HG03460 (cell line): ENCODE measurements around the gene BAIAP3.

Experiments
- ATAC-seq: cut with Tn5 transposase; IDR thresholded peaks from one replicate; pipeline ENCODE4 v1.9.1; 2021; ENCODE audit not compliant: unreplicated experiment

The BAIAP3 gene

DNA sequence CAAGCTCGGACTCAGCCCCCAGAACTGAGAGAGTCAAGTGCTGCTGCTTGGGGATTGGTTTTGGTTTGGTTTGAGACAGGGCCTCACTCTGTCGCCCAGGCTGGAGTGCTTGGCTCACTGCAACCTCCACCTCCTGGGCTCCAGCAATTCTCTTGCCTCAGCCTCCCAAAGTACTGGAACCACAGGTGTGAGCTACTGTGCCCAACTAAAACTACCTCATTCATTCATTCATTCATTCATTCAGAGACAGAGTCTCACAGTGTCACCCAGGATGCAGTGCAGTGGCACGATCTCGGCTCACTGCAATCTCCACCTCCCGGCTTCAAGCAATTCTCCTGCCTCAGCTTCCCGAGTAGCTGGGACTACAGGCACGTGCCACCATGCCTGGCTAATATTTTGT lies 56.3 kb downstream of the BAIAP3 start:
- no peak for ATAC-seq

DNA sequence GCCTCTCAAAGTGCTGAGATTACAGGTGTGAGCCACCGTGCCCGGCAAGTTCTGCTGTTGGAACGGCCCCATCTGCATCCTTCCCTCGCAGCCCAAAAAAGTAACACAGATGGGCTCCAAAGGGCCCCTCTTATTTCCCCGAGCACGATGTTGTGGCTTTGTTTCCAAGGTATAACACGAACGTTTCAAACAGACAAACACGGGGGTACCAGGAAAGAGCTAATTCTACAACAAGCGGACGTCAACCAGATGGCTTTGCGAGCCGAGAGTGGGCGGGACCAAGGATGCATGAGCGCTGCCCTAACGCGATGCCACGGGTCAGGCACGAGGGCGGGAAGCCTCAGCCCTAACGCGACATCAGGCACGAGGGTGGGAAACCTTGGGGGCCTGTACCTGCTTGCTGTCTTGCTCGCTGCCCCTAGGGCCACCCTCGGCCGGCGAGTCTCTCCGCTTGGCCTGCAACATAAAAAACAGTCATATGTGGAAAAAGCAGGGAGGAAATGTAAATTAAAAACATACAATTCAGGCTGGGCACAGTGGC lies 56.9 kb downstream of the BAIAP3 start:
- ATAC-seq = no peak

DNA sequence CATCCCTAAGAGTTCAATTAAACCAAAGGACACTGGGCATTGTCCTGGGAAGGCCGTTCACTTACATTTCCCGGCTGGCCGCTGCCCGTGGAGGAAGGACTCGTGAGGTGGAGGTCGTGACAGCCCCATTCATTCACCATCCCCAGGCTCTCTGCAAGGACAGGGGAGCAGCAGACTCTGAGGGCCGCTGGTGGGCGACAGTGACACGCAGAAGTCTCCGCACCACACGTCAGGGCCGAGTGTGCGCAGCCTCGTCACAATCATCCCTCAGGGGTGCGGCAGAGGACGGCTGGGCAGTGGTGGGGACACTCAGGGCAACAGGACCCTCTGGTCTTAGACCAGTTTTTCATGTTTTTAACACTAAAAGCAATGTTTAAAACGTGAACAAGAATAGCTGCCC lies 59.4 kb downstream of the BAIAP3 start:
- no peak for ATAC-seq

DNA sequence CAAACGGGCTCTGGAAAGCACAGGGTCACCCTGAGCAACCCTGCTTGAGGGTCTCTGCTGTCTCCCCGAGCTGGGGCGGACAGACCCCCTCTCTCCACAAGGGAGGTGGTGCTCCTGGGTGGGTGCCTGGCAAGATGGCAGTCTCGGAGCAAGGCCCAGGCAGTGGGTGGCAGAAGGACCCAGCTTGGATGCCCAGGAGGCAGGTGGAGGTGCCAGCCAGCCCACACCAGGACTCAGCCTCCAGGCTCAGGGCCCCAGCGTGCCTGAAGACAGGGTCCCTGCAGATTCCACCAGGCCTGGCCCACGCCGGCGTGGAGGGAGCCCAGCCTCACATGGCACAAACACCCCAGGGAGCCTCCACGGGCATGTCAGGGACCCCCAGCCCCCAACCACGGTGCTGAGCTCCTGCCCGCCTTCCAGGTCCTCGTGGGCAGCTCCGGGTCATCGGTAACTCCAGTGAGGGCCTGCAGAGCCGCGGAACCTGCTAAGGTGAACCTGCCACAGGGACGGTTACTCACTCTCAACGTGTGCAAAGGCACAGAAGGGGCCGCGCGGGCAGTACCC lies 60.2 kb downstream of the BAIAP3 start:
- ATAC-seq = no peak

DNA sequence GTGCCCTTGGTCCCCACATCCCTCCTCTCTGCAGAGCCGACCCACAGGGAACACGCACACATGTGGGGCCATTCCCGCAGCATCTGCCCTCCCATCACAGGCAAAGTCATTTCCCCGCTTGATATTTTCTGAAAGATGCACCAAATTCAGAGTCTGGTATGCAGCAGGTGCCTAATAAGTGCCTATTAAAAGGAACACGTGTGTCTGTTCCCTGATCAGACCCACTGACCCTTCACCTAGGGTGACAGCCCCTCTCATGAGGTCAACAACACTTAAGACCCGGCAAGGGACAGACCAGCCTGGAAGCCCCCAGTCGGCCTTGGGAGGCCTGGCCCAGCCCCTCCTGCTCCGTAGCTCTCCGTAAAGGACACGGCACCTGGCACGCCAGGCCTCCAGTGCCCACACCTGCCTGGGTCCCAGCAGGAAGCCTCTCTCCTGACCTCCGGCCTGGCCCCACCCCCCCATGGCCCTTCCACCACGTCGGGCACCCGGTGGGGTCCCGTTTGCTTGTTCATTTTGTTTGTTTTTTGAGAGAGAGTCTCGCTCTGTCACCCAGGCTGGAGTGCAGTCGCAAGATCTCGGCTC lies 61.0 kb downstream of the BAIAP3 start:
- ATAC-seq = no peak

DNA sequence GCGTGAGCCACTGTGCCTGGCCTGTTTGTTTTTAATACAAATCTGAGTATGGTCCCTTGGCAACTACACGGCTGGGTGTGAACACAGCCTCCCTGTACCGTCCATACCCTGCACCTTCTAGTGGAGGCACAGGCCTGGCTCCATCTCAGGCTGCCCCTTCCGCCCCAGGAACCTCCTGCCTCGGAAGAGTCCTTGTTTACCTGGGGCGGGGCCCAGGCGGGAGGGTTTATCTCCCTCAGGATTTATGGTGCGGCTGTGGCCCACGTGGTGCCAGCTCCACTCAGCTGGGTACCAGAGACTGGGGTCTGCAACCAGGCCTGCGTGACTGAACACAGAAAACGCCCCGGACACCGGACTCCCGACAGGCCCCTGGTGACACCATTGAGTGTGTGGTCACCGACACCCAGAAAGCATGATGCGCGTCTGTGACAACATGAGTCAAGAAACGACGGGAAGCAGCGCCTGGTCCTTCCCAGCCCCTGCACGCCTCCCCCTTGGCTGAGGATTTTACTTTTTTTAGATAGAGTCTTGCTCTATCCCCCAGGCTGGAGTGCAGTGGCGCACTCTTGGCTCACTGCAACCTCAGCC lies 62.1 kb downstream of the BAIAP3 start:
- no peak for ATAC-seq

DNA sequence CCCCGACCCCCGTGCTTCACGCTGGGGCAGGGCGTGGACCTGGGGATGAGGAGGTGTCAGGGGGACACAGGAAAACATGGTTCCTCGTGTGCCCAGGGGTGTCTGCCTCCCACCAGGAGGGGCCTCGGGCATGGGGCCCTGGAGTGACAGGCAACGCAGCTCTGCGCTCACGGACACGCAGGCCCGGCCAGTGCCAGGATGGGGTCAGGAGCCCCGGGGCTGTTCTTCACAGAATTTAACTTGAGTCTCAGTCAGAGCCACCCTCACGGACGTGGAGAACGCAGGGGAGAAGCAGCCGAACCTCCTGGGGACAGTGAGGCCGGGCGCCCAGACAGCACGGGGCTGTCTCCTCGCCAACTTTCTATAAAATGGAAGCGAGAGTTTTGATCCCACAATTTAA lies 64.3 kb downstream of the BAIAP3 start:
- no peak for ATAC-seq

DNA sequence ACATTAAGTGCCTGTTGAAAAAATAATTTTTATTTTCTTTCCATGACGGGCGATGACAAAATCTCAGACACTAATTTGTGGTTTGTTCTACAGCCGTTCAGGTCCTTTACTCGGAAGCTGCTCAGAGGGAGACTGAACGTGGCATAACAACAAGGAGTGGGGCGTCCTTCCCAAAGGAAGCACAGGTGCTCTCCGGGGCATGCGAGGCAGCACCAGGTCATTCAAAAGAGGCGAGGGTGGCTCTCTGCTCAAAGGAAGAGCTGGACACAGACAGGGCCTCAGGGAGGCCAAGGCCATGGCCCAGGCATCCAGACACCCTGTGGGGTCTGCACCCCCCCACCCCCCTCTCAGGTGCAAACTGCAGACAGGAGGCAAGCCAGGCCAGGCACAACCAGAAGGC lies 64.9 kb downstream of the BAIAP3 start:
- no peak for ATAC-seq
